Karpas-422 (cell line): ENCODE data around the gene TMEM95. TPM values are rescaled to one million over a fixed set of nuclear protein-coding genes. Genes with fewer than 3 reads are reported as not detected.

Experiments
- DNase-seq: peaks from one replicate; pipeline ENCODE4 v3.0.0-alpha.2; 2015
- H2AFZ ChIP-seq: fragments of 200-600 bp; sonication (generic); 2 replicates; pipeline ENCODE4 v1.6.1; 2014; ENCODE audit warnings: antibody characterized with exemption, low read length, mixed read lengths
- H3K27ac ChIP-seq: fragments of 200-600 bp; sonication (generic); 2 replicates; pipeline ENCODE4 v1.5.1; 2014; ENCODE audit warnings: mild to moderate bottlenecking, low read length, moderate library complexity
- H3K27me3 ChIP-seq: fragments of 200-600 bp; sonication (generic); 2 replicates; pipeline ENCODE4 v1.6.1; 2014; ENCODE audit warnings: low read length, mixed read lengths
- H3K36me3 ChIP-seq: fragments of 200-600 bp; sonication (generic); 2 replicates; pipeline ENCODE4 v1.6.1; 2014; ENCODE audit warnings: low read length, mixed read lengths; ENCODE audit not compliant: insufficient read depth
- H3K4me1 ChIP-seq: fragments of 200-600 bp; sonication (generic); 2 replicates; pipeline ENCODE4 v1.6.1; 2014; ENCODE audit warnings: mild to moderate bottlenecking, low read length, mixed read lengths
- H3K4me2 ChIP-seq: fragments of 200-600 bp; sonication (generic); 2 replicates; pipeline ENCODE4 v1.6.1; 2014; ENCODE audit warnings: low read length, low read depth, mild to moderate bottlenecking; ENCODE audit not compliant: poor library complexity, severe bottlenecking
- H3K4me3 ChIP-seq: fragments of 200-600 bp; sonication (generic); 2 replicates; pipeline ENCODE4 v1.5.1; 2014; ENCODE audit warnings: mild to moderate bottlenecking, antibody characterized with exemption, low read length, mixed read lengths
- H3K79me2 ChIP-seq: fragments of 200-600 bp; sonication (generic); 2 replicates; pipeline ENCODE4 v1.6.1; 2014; ENCODE audit warnings: mild to moderate bottlenecking, low read length, mixed read lengths
- H3K9ac ChIP-seq: fragments of 200-600 bp; sonication (generic); 2 replicates; pipeline ENCODE4 v1.6.0; 2014; ENCODE audit warnings: low read length
- H3K9me2 ChIP-seq: fragments of 200-600 bp; sonication (generic), shearing (Covaris generic); replicated peaks from 2 replicates; pipeline ENCODE4 v1.6.0; 2014; ENCODE audit warnings: mild to moderate bottlenecking, low read length, moderate library complexity; ENCODE audit not compliant: insufficient read depth
- H3K9me3 ChIP-seq: fragments of 300-700, 200-600 bp; sonication (generic); 2 replicates; pipeline ENCODE4 v1.6.1; 2014; ENCODE audit warnings: low read length, mixed read lengths
- H4K20me1 ChIP-seq: fragments of 200-600 bp; sonication (generic); 2 replicates; pipeline ENCODE4 v1.6.1; 2014; ENCODE audit warnings: mild to moderate bottlenecking, antibody characterized with exemption, low read length, low read depth; ENCODE audit not compliant: insufficient read depth
- total RNA-seq: library from RNA; depleted of rRNA; stranded (reverse); fragments of >200 nt; shearing (Covaris generic); gene quantifications from 2 replicates; pipeline ENCODE4 v1.2.3, GENCODE V29; 2014; ENCODE audit warnings: low replicate concordance

TMEM95 gene
- total RNA-seq, 1 experiment from 2014 or later: not detected

GRCh38 chr17:7318121-7318860 is 36.7 kb upstream of the TMEM95 start:
- no peak overlapping the region for H3K4me2 ChIP-seq
- H3K9ac ChIP-seq: no peak overlapping the region
- peaks cover 6% of the 10 kb centered on the region; the same call in 1 of the 2 replicates for H4K20me1 ChIP-seq
- no peaks in the 10 kb centered on the region for H3K9me3 ChIP-seq
- no peak overlapping the region for H3K4me3 ChIP-seq
- H3K27ac ChIP-seq: no peak overlapping the region
- no peaks in the 10 kb centered on the region for H3K79me2 ChIP-seq
- peaks cover 22% of the 10 kb centered on the region for H3K4me1 ChIP-seq
- no peak overlapping the region for H2AFZ ChIP-seq
- H3K36me3 ChIP-seq: peaks cover 22% of the 10 kb centered on the region
- no peak for DNase-seq
- H3K27me3 ChIP-seq: no peaks in the 10 kb centered on the region
- no peaks in the 10 kb centered on the region for H3K9me2 ChIP-seq

- DNase-seq: no peak
- Histone ChIP-seq H3K9ac (no peak overlapping the region), H3K27me3 (no peaks in the 10 kb centered on the region), H3K36me3 (peaks cover 27% of the 10 kb centered on the region), H4K20me1 (no peaks in the 10 kb centered on the region), H3K27ac (no peak overlapping the region), H3K79me2 (no peaks in the 10 kb centered on the region), H3K4me3 (no peak overlapping the region), H3K9me3 (no peaks in the 10 kb centered on the region), H3K4me1 (peaks cover under 1% of the 10 kb centered on the region; the same call in 1 of the 2 replicates), H3K4me2 (no peak overlapping the region), H2AFZ (no peak overlapping the region), H3K9me2 (no peaks in the 10 kb centered on the region)
These were observed 33.5 kb upstream of the TMEM95 start for GRCh38 chr17:7321466-7321865.

GRCh38 chr17:7322520-7323194 is 32.3 kb upstream of the TMEM95 start:
- H3K4me3 ChIP-seq: no peak overlapping the region
- no peak overlapping the region for H3K9ac ChIP-seq
- peaks cover 4% of the 10 kb centered on the region for H3K4me1 ChIP-seq
- no peak overlapping the region for H3K4me2 ChIP-seq
- no peak overlapping the region for H3K27ac ChIP-seq
- no peaks in the 10 kb centered on the region for H3K9me3 ChIP-seq
- H3K79me2 ChIP-seq: peaks cover 11% of the 10 kb centered on the region
- H3K36me3 ChIP-seq: peaks cover 24% of the 10 kb centered on the region
- H3K9me2 ChIP-seq: no peaks in the 10 kb centered on the region
- no peaks in the 10 kb centered on the region for H3K27me3 ChIP-seq
- no peak for DNase-seq
- no peaks in the 10 kb centered on the region for H4K20me1 ChIP-seq
- H2AFZ ChIP-seq: no peak overlapping the region

GRCh38 chr17:7323731-7324437 is 31.1 kb upstream of the TMEM95 start:
- H3K9ac ChIP-seq: no peak overlapping the region; the same call in 1 of the 2 replicates

GRCh38 chr17:7324438-7324779 is 30.5 kb upstream of the TMEM95 start:
- DNase-seq: no peak
- H3K79me2 ChIP-seq: peaks cover 24% of the 10 kb centered on the region
- H3K27ac ChIP-seq: no peak overlapping the region
- peaks cover 11% of the 10 kb centered on the region for H3K4me1 ChIP-seq
- no peak overlapping the region for H2AFZ ChIP-seq
- no peak overlapping the region for H3K4me2 ChIP-seq
- peaks cover 20% of the 10 kb centered on the region for H3K36me3 ChIP-seq
- H4K20me1 ChIP-seq: no peaks in the 10 kb centered on the region
- no peaks in the 10 kb centered on the region for H3K9me2 ChIP-seq
- H3K4me3 ChIP-seq: no peak overlapping the region
- H3K9me3 ChIP-seq: no peaks in the 10 kb centered on the region
- no peaks in the 10 kb centered on the region for H3K27me3 ChIP-seq
- no peak overlapping the region; the same call in 1 of the 2 replicates for H3K9ac ChIP-seq

More at GRCh38 chr17:7323731-7324437, 31.1 kb upstream of the TMEM95 start:
- H3K27me3 ChIP-seq: no peaks in the 10 kb centered on the region
- H3K9me2 ChIP-seq: no peaks in the 10 kb centered on the region
- no peak overlapping the region for H2AFZ ChIP-seq
- H3K36me3 ChIP-seq: peaks cover 20% of the 10 kb centered on the region
- peak; percentile 73 for DNase-seq
- peaks cover 11% of the 10 kb centered on the region for H3K4me1 ChIP-seq
- no peaks in the 10 kb centered on the region for H4K20me1 ChIP-seq
- no peak overlapping the region for H3K27ac ChIP-seq
- peaks cover 23% of the 10 kb centered on the region for H3K79me2 ChIP-seq
- H3K4me2 ChIP-seq: no peak overlapping the region
- H3K4me3 ChIP-seq: no peak overlapping the region
- H3K9me3 ChIP-seq: no peaks in the 10 kb centered on the region

GRCh38 chr17:7325031-7325528 is 29.9 kb upstream of the TMEM95 start:
- peaks cover 24% of the 10 kb centered on the region for H3K79me2 ChIP-seq
- H3K4me1 ChIP-seq: peaks cover 16% of the 10 kb centered on the region
- no peaks in the 10 kb centered on the region for H3K9me3 ChIP-seq
- peaks cover 20% of the 10 kb centered on the region for H3K36me3 ChIP-seq
- H3K27ac ChIP-seq: no peak overlapping the region
- H2AFZ ChIP-seq: no peak overlapping the region
- no peak overlapping the region for H3K4me3 ChIP-seq
- no peak for DNase-seq
- no peak overlapping the region for H3K9ac ChIP-seq
- H3K27me3 ChIP-seq: no peaks in the 10 kb centered on the region
- H4K20me1 ChIP-seq: no peaks in the 10 kb centered on the region
- H3K4me2 ChIP-seq: no peak overlapping the region
- H3K9me2 ChIP-seq: no peaks in the 10 kb centered on the region

GRCh38 chr17:7326186-7326585 is 28.8 kb upstream of the TMEM95 start:
- Histone ChIP-seq H3K9ac (no peak overlapping the region), H4K20me1 (no peaks in the 10 kb centered on the region), H3K4me3 (no peak overlapping the region), H3K79me2 (peaks cover 24% of the 10 kb centered on the region), H3K36me3 (peaks cover 14% of the 10 kb centered on the region; the same call in 1 of the 2 replicates), H3K27me3 (no peaks in the 10 kb centered on the region), H3K9me3 (no peaks in the 10 kb centered on the region), H2AFZ (no peak overlapping the region), H3K27ac (no peak overlapping the region), H3K9me2 (no peaks in the 10 kb centered on the region), H3K4me1 (peaks cover 23% of the 10 kb centered on the region), H3K4me2 (no peak overlapping the region)
- DNase-seq: no peak

- no peak for DNase-seq
- H3K9me3 ChIP-seq: no peaks in the 10 kb centered on the region
- no peaks in the 10 kb centered on the region for H4K20me1 ChIP-seq
- H2AFZ ChIP-seq: no peak overlapping the region
- peaks cover 23% of the 10 kb centered on the region for H3K4me1 ChIP-seq
- no peak overlapping the region for H3K4me3 ChIP-seq
- H3K27me3 ChIP-seq: no peaks in the 10 kb centered on the region
- no peaks in the 10 kb centered on the region for H3K9me2 ChIP-seq
- peaks cover 14% of the 10 kb centered on the region; the same call in 1 of the 2 replicates for H3K36me3 ChIP-seq
- no peak overlapping the region for H3K27ac ChIP-seq
- peak overlapping the region; percentile 94; the same call in 1 of the 2 replicates for H3K9ac ChIP-seq
- H3K79me2 ChIP-seq: peaks cover 24% of the 10 kb centered on the region
- no peak overlapping the region for H3K4me2 ChIP-seq
These were observed 27.9 kb upstream of the TMEM95 start for GRCh38 chr17:7327056-7327455.
